GM04504 (cell line): ENCODE results near the gene ARRB1.

Experiments used
- DNase-seq: peaks from one replicate; pipeline ENCODE4 v3.0.0-alpha.2; 2012; ENCODE audit warnings: low read depth

The ARRB1 gene

DNA sequence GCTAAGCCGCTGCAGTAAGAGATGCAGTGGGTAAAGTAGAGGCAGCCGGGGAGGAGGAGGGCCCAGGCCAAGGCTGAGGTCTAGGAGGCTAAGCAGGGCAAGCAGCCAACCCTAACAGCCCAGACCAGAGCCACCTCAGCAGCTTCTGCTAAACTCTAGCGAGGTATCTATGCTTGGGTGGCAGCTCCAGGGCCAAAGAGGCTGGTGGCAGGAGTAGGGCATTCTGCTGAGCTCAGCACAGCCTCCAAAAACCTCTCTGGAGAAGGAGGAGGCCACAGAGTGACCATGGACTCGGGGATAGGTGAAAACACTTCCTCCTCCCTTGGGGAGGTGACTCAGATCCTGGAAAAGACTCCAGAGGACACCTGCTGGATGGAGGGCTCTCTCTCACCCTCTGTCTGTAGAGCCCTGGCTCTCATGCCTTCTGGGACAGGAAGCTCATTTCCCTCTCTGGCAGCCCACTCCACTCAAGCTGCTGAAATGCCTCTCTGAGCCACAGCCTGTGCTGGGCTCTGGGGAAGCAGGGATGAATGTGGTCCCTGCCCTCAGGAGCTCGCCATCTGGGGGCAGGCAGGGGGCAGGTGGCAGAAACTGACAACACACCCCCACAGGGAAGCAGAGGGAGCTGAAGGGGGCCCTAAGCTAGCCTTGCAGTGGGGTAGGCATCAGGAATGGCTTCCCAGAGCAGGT is 127.4 kb downstream of the ARRB1 start:
- DNase-seq, result no peak

DNA sequence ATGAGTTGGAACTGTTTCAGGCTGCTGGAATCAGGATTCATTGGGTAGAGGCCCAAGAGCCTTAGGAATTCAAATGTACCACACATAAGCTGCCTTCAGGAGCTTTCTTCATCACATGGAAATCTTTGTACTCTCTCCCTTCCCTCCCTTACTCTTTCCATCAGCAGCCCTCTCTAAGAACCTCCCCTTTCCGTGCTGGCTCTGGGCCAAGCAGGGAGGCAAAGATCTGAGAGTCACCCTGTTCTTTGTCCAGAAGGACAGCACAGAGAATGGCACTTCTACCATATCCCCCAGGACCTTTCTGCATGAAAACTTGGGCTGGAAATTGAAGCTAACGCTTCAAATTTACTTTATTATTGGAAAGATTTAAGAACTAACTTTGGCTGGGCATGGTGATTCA is 131.6 kb downstream of the ARRB1 start:
- no peak for DNase-seq

GRCh38 chr11:75214843-75215242 is 136.6 kb downstream of the ARRB1 start:
- DNase-seq, result no peak

DNA sequence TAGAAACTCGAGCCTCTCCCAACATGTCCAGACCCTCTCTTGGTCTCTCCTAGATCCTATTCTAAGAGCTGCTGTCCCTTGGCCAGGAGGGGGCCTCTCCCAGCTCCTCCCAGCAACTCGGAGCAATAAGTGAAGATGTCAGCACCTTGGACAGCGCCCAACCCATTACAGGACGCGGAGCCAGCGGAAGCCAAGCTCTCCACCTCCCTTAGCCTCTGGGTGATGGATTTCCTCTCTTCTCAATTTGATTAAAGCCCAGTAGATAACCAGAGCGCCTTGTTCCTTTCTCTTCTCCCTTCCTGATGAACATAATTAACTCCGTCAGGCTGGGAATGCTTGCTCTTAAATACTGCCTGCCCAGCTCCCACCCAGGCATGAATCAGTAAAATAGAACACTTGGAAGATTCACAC is 137.0 kb downstream of the ARRB1 start:
- DNase-seq, result peak; percentile 48
